ENCODE measurements around the gene PLXDC2. TPM values are rescaled to one million over a fixed set of nuclear protein-coding genes. Genes with fewer than 3 reads are reported as not detected.

Gene PLXDC2
- total RNA-seq, 1 donor = 46.2 TPM

- no peaks in the 10 kb centered on the region for H3K4me1 ChIP-seq (ENCODE audit: insufficient read depth, low read length)
Measured at GRCh38 chr10:20073167-20073566, 256.9 kb downstream of the PLXDC2 start.

GRCh38 chr10:20075713-20076112 lies 259.5 kb downstream of the PLXDC2 start:
- no peaks in the 10 kb centered on the region for H3K9me3 ChIP-seq (ENCODE audit: low read depth, low read length)
- H3K4me1 ChIP-seq (ENCODE audit: insufficient read depth, low read length) = no peaks in the 10 kb centered on the region
- no peaks in the 10 kb centered on the region for H3K27me3 ChIP-seq (ENCODE audit: insufficient read depth, low read length)
- no peak overlapping the region for H3K4me3 ChIP-seq (ENCODE audit: low read length)

More at GRCh38 chr10:20073167-20073566, 256.9 kb downstream of the PLXDC2 start:
- no peaks in the 10 kb centered on the region for H3K27me3 ChIP-seq (ENCODE audit: insufficient read depth, low read length)
- no peaks in the 10 kb centered on the region for H3K9me3 ChIP-seq (ENCODE audit: low read depth, low read length)
- H3K4me3 ChIP-seq (ENCODE audit: low read length) = no peak overlapping the region

DNA sequence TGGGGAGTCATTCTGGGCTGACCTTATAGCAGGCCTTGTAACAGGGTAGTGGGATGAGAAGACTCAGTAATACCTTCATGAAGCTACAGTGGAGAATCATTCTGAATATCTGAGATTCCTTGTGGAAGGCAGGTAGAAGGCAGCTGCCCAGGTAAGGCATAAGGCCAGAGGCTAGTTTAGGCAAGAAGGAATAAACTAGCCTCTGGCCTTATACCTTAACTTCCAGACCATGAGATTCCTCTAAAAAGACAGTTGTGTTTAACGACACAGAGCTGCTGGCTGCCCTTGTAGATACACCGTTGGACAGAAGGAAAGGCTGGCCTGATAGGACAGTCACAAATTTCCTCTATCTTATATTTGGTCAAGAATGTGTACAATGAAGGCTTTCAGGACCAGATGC lies 268.2 kb downstream of the PLXDC2 start:
- no peaks in the 10 kb centered on the region for H3K9me3 ChIP-seq (ENCODE audit: low read depth, low read length)
- no peak overlapping the region for H3K4me3 ChIP-seq (ENCODE audit: low read length)
- H3K4me1 ChIP-seq (ENCODE audit: insufficient read depth, low read length) = no peaks in the 10 kb centered on the region
- H3K27me3 ChIP-seq (ENCODE audit: insufficient read depth, low read length) = no peaks in the 10 kb centered on the region

- Histone ChIP-seq H3K4me1 (ENCODE audit: insufficient read depth, low read length) (no peaks in the 10 kb centered on the region), H3K27me3 (ENCODE audit: insufficient read depth, low read length) (no peaks in the 10 kb centered on the region), H3K4me3 (ENCODE audit: low read length) (no peak overlapping the region), H3K9me3 (ENCODE audit: low read depth, low read length) (no peaks in the 10 kb centered on the region)
Measured at GRCh38 chr10:20085115-20085514, 268.9 kb downstream of the PLXDC2 start.

DNA sequence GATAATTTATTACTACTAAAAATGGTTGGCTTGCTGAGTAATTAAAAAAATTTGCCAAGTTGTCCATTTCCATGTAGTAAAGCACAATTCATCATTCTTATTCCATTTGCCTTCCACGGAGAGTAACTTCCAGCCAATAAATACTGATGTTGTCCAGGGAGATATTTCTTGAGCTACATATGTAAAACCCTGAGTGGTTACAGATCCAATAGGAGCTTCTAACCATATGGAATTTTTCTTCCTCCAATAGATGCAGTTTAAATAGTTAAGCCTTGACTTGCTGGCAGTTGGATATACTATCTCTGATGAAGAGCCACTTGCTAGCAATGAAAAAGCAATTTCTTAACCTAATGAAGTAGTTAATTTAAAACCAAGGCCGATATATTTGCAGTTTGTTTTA lies 271.1 kb downstream of the PLXDC2 start:
- H3K27me3 ChIP-seq (ENCODE audit: insufficient read depth, low read length) = no peaks in the 10 kb centered on the region
- H3K4me3 ChIP-seq (ENCODE audit: low read length) = no peak overlapping the region
- no peaks in the 10 kb centered on the region for H3K4me1 ChIP-seq (ENCODE audit: insufficient read depth, low read length)
- no peaks in the 10 kb centered on the region for H3K9me3 ChIP-seq (ENCODE audit: low read depth, low read length)

DNA sequence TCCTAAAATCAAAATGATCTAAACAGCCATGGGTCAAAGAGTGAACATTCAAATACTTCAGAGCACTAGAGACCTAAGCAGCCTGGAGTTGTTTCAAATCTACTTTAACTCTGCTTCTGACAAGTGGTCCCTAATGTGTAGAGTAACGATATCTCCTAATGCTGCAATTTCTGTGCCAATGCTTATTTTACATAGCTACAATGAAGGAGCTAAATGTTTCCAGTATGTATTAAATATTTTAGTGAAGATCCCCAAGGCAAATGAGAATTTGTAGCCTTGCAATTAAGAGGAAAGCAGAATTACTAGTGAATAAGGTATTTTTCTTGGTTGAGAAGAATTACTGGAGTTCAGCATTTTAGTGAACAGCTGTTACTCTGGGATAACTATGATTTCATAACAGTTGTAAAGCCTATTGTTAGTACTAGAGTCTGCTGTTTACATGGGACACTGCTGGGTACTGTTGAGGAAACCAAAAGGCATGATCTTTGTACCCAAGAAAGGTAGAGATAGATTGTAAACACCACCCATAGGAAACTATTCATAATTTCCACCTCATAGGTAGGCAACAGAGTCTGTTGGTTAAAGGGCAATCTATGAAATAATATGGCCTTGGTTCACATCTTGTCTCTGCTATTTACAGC lies 271.9 kb downstream of the PLXDC2 start:
- no peaks in the 10 kb centered on the region for H3K27me3 ChIP-seq (ENCODE audit: insufficient read depth, low read length)
- H3K9me3 ChIP-seq (ENCODE audit: low read depth, low read length) = no peaks in the 10 kb centered on the region
- no peak overlapping the region for H3K4me3 ChIP-seq (ENCODE audit: low read length)
- H3K4me1 ChIP-seq (ENCODE audit: insufficient read depth, low read length) = no peaks in the 10 kb centered on the region

DNA sequence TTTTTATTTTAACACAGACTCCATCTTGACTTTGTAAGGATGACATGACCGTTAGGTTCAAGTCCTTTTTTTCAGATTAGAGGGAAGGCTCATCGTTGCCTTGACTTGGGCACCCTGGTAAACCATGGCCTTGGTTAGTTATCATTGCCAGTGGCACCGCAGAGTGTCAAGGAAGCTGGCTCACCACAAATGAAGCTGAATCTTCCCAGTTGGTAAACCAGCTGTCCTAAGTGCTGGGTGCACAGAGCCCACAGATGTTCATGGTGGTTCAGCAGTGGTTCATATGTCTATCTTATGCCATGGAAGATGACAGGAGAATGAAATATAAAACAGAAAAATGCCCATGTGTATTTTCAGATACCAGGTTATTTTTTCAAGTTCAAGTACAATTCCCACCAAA lies 273.6 kb downstream of the PLXDC2 start:
- no peak overlapping the region for H3K4me3 ChIP-seq (ENCODE audit: low read length)
- H3K4me1 ChIP-seq (ENCODE audit: insufficient read depth, low read length) = no peaks in the 10 kb centered on the region
- no peaks in the 10 kb centered on the region for H3K9me3 ChIP-seq (ENCODE audit: low read depth, low read length)
- no peaks in the 10 kb centered on the region for H3K27me3 ChIP-seq (ENCODE audit: insufficient read depth, low read length)

- H3K4me1 ChIP-seq (ENCODE audit: insufficient read depth, low read length) = no peaks in the 10 kb centered on the region
- no peak overlapping the region for H3K4me3 ChIP-seq (ENCODE audit: low read length)
- H3K27me3 ChIP-seq (ENCODE audit: insufficient read depth, low read length) = no peaks in the 10 kb centered on the region
- no peaks in the 10 kb centered on the region for H3K9me3 ChIP-seq (ENCODE audit: low read depth, low read length)
Measured at GRCh38 chr10:20090831-20091230, 274.6 kb downstream of the PLXDC2 start.

DNA sequence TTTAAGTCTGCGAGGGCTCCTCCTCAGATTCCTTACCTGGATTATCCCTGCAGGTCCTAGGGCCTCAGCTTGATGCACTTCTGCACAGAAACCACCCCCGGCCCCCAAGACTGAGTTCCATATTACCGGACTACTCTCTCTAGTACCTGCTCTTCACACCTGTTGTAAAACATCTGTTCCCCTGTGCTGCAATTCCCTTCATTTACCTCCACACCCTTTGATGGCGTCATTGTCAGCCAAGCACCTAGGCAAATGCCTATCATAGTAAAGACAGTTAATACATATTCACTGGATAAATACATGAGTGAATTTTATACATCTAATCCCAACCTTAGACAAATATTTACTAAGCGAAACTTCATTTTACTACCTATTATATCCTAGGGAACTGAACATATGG lies 275.5 kb downstream of the PLXDC2 start:
- Histone ChIP-seq H3K27me3 (ENCODE audit: insufficient read depth, low read length) (no peaks in the 10 kb centered on the region), H3K4me3 (ENCODE audit: low read length) (no peak overlapping the region), H3K4me1 (ENCODE audit: insufficient read depth, low read length) (no peaks in the 10 kb centered on the region), H3K9me3 (ENCODE audit: low read depth, low read length) (no peaks in the 10 kb centered on the region)

- Histone ChIP-seq H3K9me3 (ENCODE audit: low read depth, low read length) (no peaks in the 10 kb centered on the region), H3K4me1 (ENCODE audit: insufficient read depth, low read length) (no peaks in the 10 kb centered on the region), H3K4me3 (ENCODE audit: low read length) (no peak overlapping the region), H3K27me3 (ENCODE audit: insufficient read depth, low read length) (no peaks in the 10 kb centered on the region)
Measured at GRCh38 chr10:20093600-20093999, 277.4 kb downstream of the PLXDC2 start.

DNA sequence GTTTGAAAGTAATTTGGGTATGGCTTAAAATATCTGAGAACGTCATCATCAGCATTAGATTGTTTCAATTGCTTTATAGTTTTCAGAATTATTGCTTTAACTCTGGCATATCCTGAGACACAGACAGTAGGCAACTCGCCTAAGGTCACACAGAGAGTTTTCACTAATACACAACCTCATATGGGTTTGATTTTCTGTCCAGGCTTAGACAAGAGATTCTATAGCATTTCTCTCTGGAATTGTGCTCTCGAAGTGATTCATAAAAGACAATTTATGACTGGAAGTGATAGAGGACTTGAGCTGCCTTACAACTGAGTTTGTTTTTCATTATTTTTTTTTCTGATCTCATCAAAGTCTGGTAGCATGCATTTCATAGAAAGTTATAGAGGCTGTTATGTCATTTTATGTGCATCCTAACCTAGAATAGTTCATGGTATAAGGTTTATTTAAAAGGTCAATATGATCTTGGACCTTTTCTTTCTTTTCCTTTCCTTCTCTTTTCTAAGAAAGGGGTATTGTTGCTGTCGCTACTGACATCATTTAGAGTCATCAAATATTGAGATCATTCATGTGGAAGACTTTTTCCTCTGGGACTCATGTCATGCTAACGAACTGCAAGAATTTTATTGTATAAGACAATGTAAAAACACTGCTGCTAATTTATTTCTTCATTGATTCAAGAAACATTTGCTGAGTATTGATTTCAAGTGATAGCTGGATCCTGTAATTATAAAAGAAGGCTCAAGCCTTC lies 278.2 kb downstream of the PLXDC2 start:
- no peak overlapping the region for H3K4me3 ChIP-seq (ENCODE audit: low read length)
- H3K27me3 ChIP-seq (ENCODE audit: insufficient read depth, low read length) = no peaks in the 10 kb centered on the region
- no peaks in the 10 kb centered on the region for H3K9me3 ChIP-seq (ENCODE audit: low read depth, low read length)
- H3K4me1 ChIP-seq (ENCODE audit: insufficient read depth, low read length) = no peaks in the 10 kb centered on the region

DNA sequence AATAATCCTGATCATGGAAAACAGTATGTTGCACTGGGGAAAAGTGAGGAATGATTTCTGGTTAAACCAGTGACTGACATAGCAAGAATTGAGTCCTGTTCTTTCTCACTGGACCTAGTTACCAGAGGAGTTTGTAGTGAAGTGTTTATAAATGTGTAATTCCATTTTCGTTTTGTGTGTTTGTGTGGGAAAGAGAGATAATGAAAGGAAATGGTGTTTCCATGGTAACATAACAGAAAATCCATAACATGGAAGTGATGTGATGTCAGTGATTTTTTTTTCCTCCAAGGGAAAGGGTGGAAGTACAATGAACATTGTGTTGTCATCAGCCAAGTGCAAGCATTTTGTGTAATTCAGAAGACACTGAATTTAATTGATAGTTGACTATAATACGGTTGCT lies 283.9 kb downstream of the PLXDC2 start:
- Histone ChIP-seq H3K27me3 (ENCODE audit: insufficient read depth, low read length) (no peaks in the 10 kb centered on the region), H3K4me3 (ENCODE audit: low read length) (no peak overlapping the region), H3K4me1 (ENCODE audit: insufficient read depth, low read length) (no peaks in the 10 kb centered on the region), H3K9me3 (ENCODE audit: low read depth, low read length) (no peaks in the 10 kb centered on the region)

DNA sequence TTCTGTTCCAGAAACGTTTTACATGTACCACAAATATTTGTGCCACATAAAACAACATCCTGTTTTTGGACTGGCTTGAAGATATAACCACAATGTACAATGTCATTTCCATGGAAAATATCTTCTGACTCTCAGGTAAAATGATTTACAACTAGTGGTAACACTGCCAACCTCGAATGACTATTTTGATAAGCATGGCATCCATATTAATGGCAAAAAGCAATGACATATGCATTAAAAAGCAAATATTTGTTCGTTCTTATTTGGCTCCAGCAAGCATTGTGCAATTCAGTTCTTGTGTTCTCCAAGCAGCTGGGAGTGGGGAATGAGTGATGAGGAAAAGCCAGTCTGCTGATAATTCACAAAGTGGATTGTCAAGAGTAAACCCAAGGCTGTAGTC lies 289.0 kb downstream of the PLXDC2 start:
- H3K4me3 ChIP-seq (ENCODE audit: low read length) = no peak overlapping the region
- no peaks in the 10 kb centered on the region for H3K4me1 ChIP-seq (ENCODE audit: insufficient read depth, low read length)
- H3K27me3 ChIP-seq (ENCODE audit: insufficient read depth, low read length) = no peaks in the 10 kb centered on the region
- H3K9me3 ChIP-seq (ENCODE audit: low read depth, low read length) = no peaks in the 10 kb centered on the region

GRCh38 chr10:20105931-20106330 lies 289.7 kb downstream of the PLXDC2 start:
- Histone ChIP-seq H3K4me3 (ENCODE audit: low read length) (no peak overlapping the region), H3K27me3 (ENCODE audit: insufficient read depth, low read length) (no peaks in the 10 kb centered on the region), H3K9me3 (ENCODE audit: low read depth, low read length) (no peaks in the 10 kb centered on the region), H3K4me1 (ENCODE audit: insufficient read depth, low read length) (no peaks in the 10 kb centered on the region)

GRCh38 chr10:20108021-20108420 lies 291.8 kb downstream of the PLXDC2 start:
- H3K4me3 ChIP-seq (ENCODE audit: low read length) = no peak overlapping the region
- H3K27me3 ChIP-seq (ENCODE audit: insufficient read depth, low read length) = no peaks in the 10 kb centered on the region
- no peaks in the 10 kb centered on the region for H3K9me3 ChIP-seq (ENCODE audit: low read depth, low read length)
- no peaks in the 10 kb centered on the region for H3K4me1 ChIP-seq (ENCODE audit: insufficient read depth, low read length)

GRCh38 chr10:20109613-20110012 lies 293.4 kb downstream of the PLXDC2 start:
- Histone ChIP-seq H3K4me1 (ENCODE audit: insufficient read depth, low read length) (no peaks in the 10 kb centered on the region), H3K4me3 (ENCODE audit: low read length) (no peak overlapping the region), H3K27me3 (ENCODE audit: insufficient read depth, low read length) (no peaks in the 10 kb centered on the region), H3K9me3 (ENCODE audit: low read depth, low read length) (no peaks in the 10 kb centered on the region)

All from mononuclear cell (primary cell).